HepG2 (cell line): ENCODE data around the gene GDPD5. TPM values are rescaled to one million over a fixed set of nuclear protein-coding genes. Genes with fewer than 3 reads are reported as not detected.
A peak's percentile ranks its signal among the peaks of the same experiment; 100 is the strongest.

ENCODE experiments used
- ATAC-seq: fragments of 200-7000 bp; cut with Tn5 transposase; 3 replicates; pipeline ENCODE4 v1.9.1; 2020; ENCODE audit warnings: mild to moderate bottlenecking, moderate library complexity
- BruUV-seq: library from RNA; stranded (reverse); fragments of 400-500 nt; replicated peaks from 2 replicates; lab custom pipeline; 2021; lab: Mats Ljungman, UMichigan
- CTCF ChIA-PET: fragments of 300-600 bp; formaldehyde crosslinking; extraction: SDS; loops from one replicate; lab custom pipeline; 2021; ENCODE audit warnings: low total read pairs, inconsistent platforms, low intra/inter-chr PET ratio; lab: Yijun Ruan, JAX
- POLR2A ChIA-PET: fragments of 350-600 bp; sonication (Branson Sonifier 250); formaldehyde crosslinking; loops from one replicate; lab custom pipeline; 2020; ENCODE audit warnings: antibody characterized with exemption, inconsistent platforms; lab: Yijun Ruan, JAX
- DNase-seq: peaks from one replicate; pipeline ENCODE4 v3.0.0-alpha.2; 2015; ENCODE audit warnings: low spot score
- FAIRE-seq: peaks from 3 replicates; lab custom pipeline; 2011; peaks lifted over from hg19 to GRCh38; lab: Jason Lieb, UNC
- H2AFZ ChIP-seq: one replicate; pipeline ENCODE4 v1.6.1; 2011; ENCODE audit warnings: low read length, inconsistent platforms
- H3K27ac ChIP-seq: fragments of 300-600 bp; 3 replicates; pipeline ENCODE4 v1.8.0; 2011; ENCODE audit warnings: mixed run types, mild to moderate bottlenecking, mixed read lengths, low read length, inconsistent platforms; ENCODE audit not compliant: insufficient read depth; ENCODE audit errors: extremely low read length
- H3K27me3 ChIP-seq, 2 experiments: fragments of 200-600 bp in 1 of 2; 2 replicates in 1 of 2; 3 replicates in 1 of 2; pipeline versions ENCODE4 v1.6.0 to v1.8.0; 2011; ENCODE audit warnings: low read length in 2 of 2, mild to moderate bottlenecking in 2 of 2, moderate library complexity in 2 of 2, inconsistent platforms in 1 of 2; ENCODE audit not compliant: insufficient read depth in 2 of 2, control insufficient read depth in 1 of 2
- H3K36me3 ChIP-seq, 2 experiments: fragments of 200-600 bp in 1 of 2; replicated peaks in 1 of 2; 2 replicates in 1 of 2; 3 replicates in 1 of 2; pipeline versions ENCODE4 v1.5.1 to v1.8.0; 2011; ENCODE audit warnings: low read length in 2 of 2, inconsistent platforms in 1 of 2; ENCODE audit not compliant: insufficient read depth in 2 of 2, control insufficient read depth in 1 of 2
- H3K4me1 ChIP-seq: 2 replicates; pipeline ENCODE4 v1.5.1; 2012; ENCODE audit warnings: low read length, inconsistent platforms; ENCODE audit not compliant: insufficient read depth
- H3K4me2 ChIP-seq: 2 replicates; pipeline ENCODE4 v1.6.0; 2011; ENCODE audit warnings: low read depth, low read length, inconsistent platforms
- H3K4me3 ChIP-seq, 3 experiments: fragments of 200-600 bp in 1 of 3; sonication (generic), shearing (Covaris generic) in 1 of 3; replicated peaks in 1 of 3; 2 replicates each; pipeline ENCODE4 v1.5.1; 2011 to 2016; ENCODE audit warnings: low read length in 3 of 3, inconsistent platforms in 2 of 3, low read depth in 2 of 3, mild to moderate bottlenecking in 2 of 3, control low read depth in 1 of 3, mixed read lengths in 1 of 3; ENCODE audit not compliant: insufficient read depth in 1 of 3
- H3K79me2 ChIP-seq: one replicate; pipeline ENCODE4 v1.6.1; 2011; ENCODE audit warnings: low read length, inconsistent platforms; ENCODE audit not compliant: insufficient read depth
- H3K9ac ChIP-seq: 2 replicates; pipeline ENCODE4 v1.6.0; 2011; ENCODE audit warnings: mild to moderate bottlenecking, low read depth, low read length, inconsistent platforms; ENCODE audit not compliant: insufficient read depth
- H3K9me3 ChIP-seq: 2 replicates; pipeline ENCODE4 v1.5.1; 2012; ENCODE audit warnings: mild to moderate bottlenecking, low read length
- H4K20me1 ChIP-seq: 2 replicates; pipeline ENCODE4 v1.6.0; 2011; ENCODE audit warnings: inconsistent platforms, mild to moderate bottlenecking, low read length, moderate library complexity; ENCODE audit not compliant: insufficient read depth
- CERS6 ChIP-seq: sonication (generic); formaldehyde crosslinking; IDR thresholded peaks from 2 replicates; pipeline ENCODE4 v1.5.0; 2020; ENCODE audit warnings: missing genetic modification reagents
- KLF11 ChIP-seq: IDR thresholded peaks from 2 replicates; pipeline ENCODE4 v1.6.1; 2016; ENCODE audit warnings: missing compliant biosample characterization
- ZNF629 ChIP-seq: sonication (generic); formaldehyde crosslinking; conservative IDR thresholded peaks from 2 replicates; pipeline ENCODE4 v1.5.0; 2020; ENCODE audit warnings: missing genetic modification reagents
- WGBS: methylation state at CpG from one replicate; pipeline ENCODE4 v1.1.6; 2017; ENCODE audit warnings: low lambda C conversion rate; 5-methylcytosine and 5-hydroxymethylcytosine counted together
- in situ Hi-C: cut with HindIII; loops from 2 replicates; pipeline ENCODE4 v1.10.0; 2017; ENCODE audit warnings: low pct_unique_long_range_greater_than_20kb; ENCODE audit not compliant: extremely low pct_ligation_motif_present
- intact Hi-C: fragments of 100-400 bp; cut with micrococcal nuclease; formaldehyde crosslinking; loops from one replicate; pipeline ENCODE4 v1.10.0; 2022; ENCODE audit not compliant: unreplicated experiment
- polyA plus RNA-seq, 8 experiments: library from polyadenylated mRNA; depleted of rRNA in 3 of 8; stranded (reverse) in 7 of 8; unstranded in 1 of 8; fragments of >200 nt; fragmentation: Illumina TruSeq in 4 of 8; extraction: Trizol in 4 of 8; gene quantifications; 2 replicates each; pipeline versions ENCODE4 v1.2.1 to v1.2.3, GENCODE V29; 2011 to 2016; ENCODE audit warnings: low read depth in 4 of 8, missing spikeins in 1 of 8, mixed read lengths in 1 of 8; ENCODE audit not compliant: insufficient read depth in 1 of 8
- total RNA-seq, 5 experiments: library from RNA; depleted of rRNA; stranded (reverse); fragments of >200 nt; fragmentation: Illumina TruSeq; extraction: Trizol; gene quantifications; 2 replicates each; pipeline ENCODE4 v1.2.3, GENCODE V29; 2016; ENCODE audit warnings: low read depth in 1 of 5

GDPD5 gene
- total and polyA plus RNA-seq, 2 of the 13 experiments (the other 11 are each of a cell fraction or from before 2014, with no cell fraction given) = 55.0 to 67.5 TPM

GRCh38 chr11:75479597-75480145 lies 46.1 kb downstream of the GDPD5 start:
- TF ChIP-seq KLF11 (CRISPR knock-in tag) = no peak
- WGBS = 92% methylated on average over 4 of the region's 4 CpGs
- BruUV-seq = no TSS peak
- FAIRE-seq (no peak), ATAC-seq (no peak), DNase-seq (no peak)
- no peaks in the 10 kb centered on the region for H3K27me3 ChIP-seq
- in situ Hi-C loops = no loop called here
- peaks cover 35 to 46% of the 10 kb centered on the region in 2 experiments for H3K36me3 ChIP-seq
- no peaks in the 10 kb centered on the region for H3K79me2 ChIP-seq
- H3K9ac ChIP-seq = no peak overlapping the region
- H2AFZ ChIP-seq = no peak overlapping the region
- no peak overlapping the region for H3K4me2 ChIP-seq
- intact Hi-C loops = no loop called here
- ChIA-PET POLR2A (no interaction called here), CTCF (no interaction called here)
- H3K4me3 ChIP-seq = no peak overlapping the region
- peaks cover 12% of the 10 kb centered on the region; the same call in 1 of the 2 replicates for H4K20me1 ChIP-seq
- no peaks in the 10 kb centered on the region for H3K9me3 ChIP-seq
- peaks cover 35% of the 10 kb centered on the region for H3K4me1 ChIP-seq
- no peak overlapping the region for H3K27ac ChIP-seq

- no peak overlapping the region for H3K9ac ChIP-seq
- H3K9me3 ChIP-seq = no peaks in the 10 kb centered on the region
- no peaks in the 10 kb centered on the region for H3K79me2 ChIP-seq
- H3K4me1 ChIP-seq = peaks cover 28% of the 10 kb centered on the region
- BruUV-seq = no TSS peak
- ChIA-PET POLR2A (no interaction called here), CTCF (no interaction called here)
- no peak overlapping the region for H2AFZ ChIP-seq
- DNase-seq (no peak), ATAC-seq (no peak), FAIRE-seq (no peak)
- in situ Hi-C loops = no loop called here
- no peak for TF ChIP-seq CERS6 (CRISPR knock-in tag)
- TF ChIP-seq ZNF629 (CRISPR knock-in tag) = peak; percentile 89
- WGBS = 93% methylated on average over 3 of the region's 5 CpGs
- H3K4me2 ChIP-seq = no peak overlapping the region
- no peak overlapping the region for H3K4me3 ChIP-seq
- peaks cover 12% of the 10 kb centered on the region; the same call in 1 of the 2 replicates for H4K20me1 ChIP-seq
- peaks cover 39 to 53% of the 10 kb centered on the region in 2 experiments for H3K36me3 ChIP-seq
- intact Hi-C loops = no loop called here
- H3K27me3 ChIP-seq = no peaks in the 10 kb centered on the region
- H3K27ac ChIP-seq = no peak overlapping the region
Measured at GRCh38 chr11:75478783-75479596, 46.8 kb downstream of the GDPD5 start.
